Endothelial cell (in vitro differentiated cells): ENCODE data around the gene KCNH2. TPM values are rescaled to one million over a fixed set of nuclear protein-coding genes. Genes with fewer than 3 reads are reported as not detected.

Experiments
- DNase-seq: peaks from one replicate; pipeline ENCODE4 v3.0.0; 2021; ENCODE audit warnings: low spot score
- H3K27ac Mint-ChIP-seq: one replicate; pipeline ENCODE4 v1.8.0; 2021; ENCODE audit warnings: mixed read lengths, inconsistent platforms; ENCODE audit not compliant: unreplicated experiment
- H3K27me3 Mint-ChIP-seq: one replicate; pipeline ENCODE4 v1.8.0; 2021; ENCODE audit warnings: mild to moderate bottlenecking, moderate library complexity, mixed read lengths, inconsistent platforms; ENCODE audit not compliant: unreplicated experiment
- H3K36me3 Mint-ChIP-seq: one replicate; pipeline ENCODE4 v1.8.0; 2021; ENCODE audit warnings: mild to moderate bottlenecking, low read depth, mixed read lengths, inconsistent platforms; ENCODE audit not compliant: unreplicated experiment
- H3K4me1 Mint-ChIP-seq: one replicate; pipeline ENCODE4 v1.8.0; 2021; ENCODE audit warnings: mild to moderate bottlenecking, mixed read lengths, inconsistent platforms; ENCODE audit not compliant: unreplicated experiment
- H3K4me3 Mint-ChIP-seq: one replicate; pipeline ENCODE4 v1.8.0; 2021; ENCODE audit warnings: mild to moderate bottlenecking, mixed read lengths, inconsistent platforms; ENCODE audit not compliant: unreplicated experiment
- H3K9me3 Mint-ChIP-seq: one replicate; pipeline ENCODE4 v1.8.0; 2021; ENCODE audit warnings: mixed read lengths, inconsistent platforms; ENCODE audit not compliant: unreplicated experiment
- CTCF ChIP-seq: fragments of 200-600 bp; sonication (generic); IDR thresholded peaks from one replicate; pipeline ENCODE4 v1.5.0; 2021; ENCODE audit warnings: antibody characterized with exemption; ENCODE audit not compliant: unreplicated experiment
- total RNA-seq: library from RNA; stranded (reverse); fragmentation: NEBNext Ultra II Directional; extraction: Animal tissue kit (Norgen Biotek cat#: 25700); gene quantifications from one replicate; pipeline ENCODE4 v1.2.1, GENCODE V29; 2021; ENCODE audit not compliant: unreplicated experiment

KCNH2 gene
- total RNA-seq, 1 donor from 2014 or later: 3.4 TPM

- Mint-ChIP-seq H3K9me3 (no peaks in the 10 kb centered on the region), H3K27ac (no peak overlapping the region), H3K27me3 (peaks cover 34% of the 10 kb centered on the region), H3K4me1 (peaks cover 3% of the 10 kb centered on the region), H3K36me3 (peaks cover 12% of the 10 kb centered on the region), H3K4me3 (no peak overlapping the region)
- no peak for DNase-seq
- TF ChIP-seq CTCF: no peak
These were observed 6.1 kb downstream of the KCNH2 start for GRCh38 chr7:150972023-150972468.

- H3K27ac Mint-ChIP-seq: no peak overlapping the region
- H3K27me3 Mint-ChIP-seq: peaks cover 30% of the 10 kb centered on the region
- peaks cover 12% of the 10 kb centered on the region for H3K36me3 Mint-ChIP-seq
- H3K9me3 Mint-ChIP-seq: no peaks in the 10 kb centered on the region
- H3K4me3 Mint-ChIP-seq: no peak overlapping the region
- peaks cover 3% of the 10 kb centered on the region for H3K4me1 Mint-ChIP-seq
- TF ChIP-seq CTCF: no peak
- DNase-seq: no peak
These were observed 6.7 kb downstream of the KCNH2 start for GRCh38 chr7:150971242-150972022.

GRCh38 chr7:150970424-150970823, 7.7 kb downstream of the KCNH2 start:
- TF ChIP-seq CTCF: no peak
- H3K36me3 Mint-ChIP-seq: peaks cover 12% of the 10 kb centered on the region
- no peaks in the 10 kb centered on the region for H3K9me3 Mint-ChIP-seq
- H3K4me3 Mint-ChIP-seq: no peak overlapping the region
- no peak for DNase-seq
- H3K27me3 Mint-ChIP-seq: peaks cover 28% of the 10 kb centered on the region
- peaks cover 3% of the 10 kb centered on the region for H3K4me1 Mint-ChIP-seq
- no peak overlapping the region for H3K27ac Mint-ChIP-seq

GRCh38 chr7:150969475-150969874, 8.6 kb downstream of the KCNH2 start:
- H3K4me1 Mint-ChIP-seq: peaks cover 3% of the 10 kb centered on the region
- H3K36me3 Mint-ChIP-seq: peaks cover 12% of the 10 kb centered on the region
- H3K4me3 Mint-ChIP-seq: no peak overlapping the region
- no peak overlapping the region for H3K27ac Mint-ChIP-seq
- no peak for TF ChIP-seq CTCF
- H3K27me3 Mint-ChIP-seq: peaks cover 24% of the 10 kb centered on the region
- H3K9me3 Mint-ChIP-seq: no peaks in the 10 kb centered on the region
- DNase-seq: no peak

- TF ChIP-seq CTCF: no peak
- H3K9me3 Mint-ChIP-seq: no peaks in the 10 kb centered on the region
- no peak for DNase-seq
- H3K27me3 Mint-ChIP-seq: peaks cover 20% of the 10 kb centered on the region
- no peak overlapping the region for H3K4me3 Mint-ChIP-seq
- peaks cover 12% of the 10 kb centered on the region for H3K36me3 Mint-ChIP-seq
- H3K4me1 Mint-ChIP-seq: peaks cover 3% of the 10 kb centered on the region
- H3K27ac Mint-ChIP-seq: no peak overlapping the region
These were observed 9.3 kb downstream of the KCNH2 start for GRCh38 chr7:150968734-150969372.
